GM10266 (cell line): ENCODE measurements around the gene KLF6.

Experiments
- DNase-seq: peaks from one replicate; pipeline ENCODE4 v3.0.0; 2012; ENCODE audit errors: extremely low spot score
- TF ChIP-seq, protein P1 (sequence below): IDR thresholded peaks from 2 replicates; pipeline ENCODE4 v1.5.1; 2012; ENCODE audit warnings: mild to moderate bottlenecking, low read depth; ENCODE audit not compliant: control insufficient read depth, insufficient read depth; ENCODE audit errors: missing control alignments

Gene KLF6

DNA sequence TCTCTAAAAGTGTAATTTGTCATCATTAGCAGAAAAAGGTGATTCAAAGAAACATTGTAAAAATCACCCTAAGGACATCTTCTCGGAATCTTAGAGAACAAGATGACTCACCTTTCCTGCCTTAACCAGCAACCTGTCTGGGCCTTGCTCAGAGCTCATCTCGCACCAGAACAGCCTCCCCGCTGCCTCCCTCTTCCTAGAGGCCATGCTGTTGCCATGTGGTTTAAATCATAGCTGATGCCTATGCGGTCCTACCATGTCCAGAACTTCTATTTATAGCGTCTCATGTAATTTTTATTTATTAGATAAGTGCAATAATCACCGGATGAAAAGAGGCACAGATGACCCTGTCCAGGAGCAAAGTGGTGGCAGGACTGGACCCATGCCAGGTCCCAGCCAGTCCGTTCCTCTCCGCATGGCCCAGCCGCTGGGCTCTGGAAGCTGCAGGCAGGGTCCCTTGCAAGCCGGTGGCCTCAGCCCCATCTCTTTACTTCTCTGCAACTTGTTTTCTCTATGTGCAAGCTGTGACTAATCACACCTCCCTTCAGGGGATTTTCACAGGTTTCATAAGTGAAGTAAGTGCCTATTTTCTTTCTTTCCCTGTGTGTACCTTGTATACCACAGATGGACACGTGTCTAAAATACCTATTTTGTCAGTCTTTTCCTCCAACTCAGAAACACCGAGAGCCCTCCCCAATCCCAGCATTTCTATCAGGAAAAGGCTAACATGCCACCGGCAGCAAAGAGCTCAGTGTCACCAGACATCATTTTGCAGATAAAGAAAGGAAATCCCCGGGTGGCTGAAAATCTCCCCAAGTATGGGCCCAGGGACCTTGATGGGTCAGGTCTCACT, 27.1 kb downstream of the KLF6 start:
- TF ChIP-seq, protein P1, sequence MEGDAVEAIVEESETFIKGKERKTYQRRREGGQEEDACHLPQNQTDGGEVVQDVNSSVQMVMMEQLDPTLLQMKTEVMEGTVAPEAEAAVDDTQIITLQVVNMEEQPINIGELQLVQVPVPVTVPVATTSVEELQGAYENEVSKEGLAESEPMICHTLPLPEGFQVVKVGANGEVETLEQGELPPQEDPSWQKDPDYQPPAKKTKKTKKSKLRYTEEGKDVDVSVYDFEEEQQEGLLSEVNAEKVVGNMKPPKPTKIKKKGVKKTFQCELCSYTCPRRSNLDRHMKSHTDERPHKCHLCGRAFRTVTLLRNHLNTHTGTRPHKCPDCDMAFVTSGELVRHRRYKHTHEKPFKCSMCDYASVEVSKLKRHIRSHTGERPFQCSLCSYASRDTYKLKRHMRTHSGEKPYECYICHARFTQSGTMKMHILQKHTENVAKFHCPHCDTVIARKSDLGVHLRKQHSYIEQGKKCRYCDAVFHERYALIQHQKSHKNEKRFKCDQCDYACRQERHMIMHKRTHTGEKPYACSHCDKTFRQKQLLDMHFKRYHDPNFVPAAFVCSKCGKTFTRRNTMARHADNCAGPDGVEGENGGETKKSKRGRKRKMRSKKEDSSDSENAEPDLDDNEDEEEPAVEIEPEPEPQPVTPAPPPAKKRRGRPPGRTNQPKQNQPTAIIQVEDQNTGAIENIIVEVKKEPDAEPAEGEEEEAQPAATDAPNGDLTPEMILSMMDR = no peak
- DNase-seq = peak; percentile 70

DNA sequence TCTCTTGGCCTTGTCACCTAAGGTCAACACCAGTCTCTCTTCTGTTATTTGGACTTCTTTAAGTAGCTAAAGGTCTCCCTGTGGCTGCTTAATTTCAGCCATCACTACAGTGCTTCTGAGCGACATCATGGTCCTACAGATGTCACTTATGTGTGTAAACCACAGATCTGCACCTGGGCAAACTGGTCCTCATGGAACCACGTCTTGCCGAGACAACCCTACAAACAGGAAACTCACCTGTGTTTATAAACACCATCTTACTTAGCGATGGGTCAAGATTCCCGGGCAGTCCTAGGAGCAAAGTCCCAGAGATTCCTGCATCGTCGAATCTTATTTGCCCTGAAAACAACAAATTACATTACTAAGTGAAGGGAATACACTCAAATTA, 27.8 kb downstream of the KLF6 start:
- DNase-seq = no peak

DNA sequence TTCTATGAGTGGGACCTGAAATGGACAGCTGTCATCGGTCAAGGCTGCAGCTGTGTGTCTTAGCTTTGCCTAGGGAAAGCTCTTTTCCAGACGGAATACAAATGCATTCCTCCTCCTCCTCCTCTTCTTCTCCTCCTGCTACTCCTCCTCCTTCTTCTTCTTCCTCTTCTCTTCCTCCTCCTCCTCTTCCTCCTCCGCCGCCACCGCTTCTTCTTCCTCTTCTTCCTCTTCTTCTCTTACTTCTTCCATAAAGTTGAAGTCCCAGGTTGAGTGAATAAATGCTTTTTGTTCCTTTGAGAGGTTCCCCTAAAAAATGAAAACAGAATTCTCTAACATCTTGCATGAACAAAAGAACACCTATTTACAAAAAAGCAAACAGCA, 28.7 kb downstream of the KLF6 start:
- TF ChIP-seq, protein P1 = no peak
- no peak for DNase-seq

More for the DNA sequence above, 27.8 kb downstream of the KLF6 start:
- TF ChIP-seq, protein P1 = no peak

DNA sequence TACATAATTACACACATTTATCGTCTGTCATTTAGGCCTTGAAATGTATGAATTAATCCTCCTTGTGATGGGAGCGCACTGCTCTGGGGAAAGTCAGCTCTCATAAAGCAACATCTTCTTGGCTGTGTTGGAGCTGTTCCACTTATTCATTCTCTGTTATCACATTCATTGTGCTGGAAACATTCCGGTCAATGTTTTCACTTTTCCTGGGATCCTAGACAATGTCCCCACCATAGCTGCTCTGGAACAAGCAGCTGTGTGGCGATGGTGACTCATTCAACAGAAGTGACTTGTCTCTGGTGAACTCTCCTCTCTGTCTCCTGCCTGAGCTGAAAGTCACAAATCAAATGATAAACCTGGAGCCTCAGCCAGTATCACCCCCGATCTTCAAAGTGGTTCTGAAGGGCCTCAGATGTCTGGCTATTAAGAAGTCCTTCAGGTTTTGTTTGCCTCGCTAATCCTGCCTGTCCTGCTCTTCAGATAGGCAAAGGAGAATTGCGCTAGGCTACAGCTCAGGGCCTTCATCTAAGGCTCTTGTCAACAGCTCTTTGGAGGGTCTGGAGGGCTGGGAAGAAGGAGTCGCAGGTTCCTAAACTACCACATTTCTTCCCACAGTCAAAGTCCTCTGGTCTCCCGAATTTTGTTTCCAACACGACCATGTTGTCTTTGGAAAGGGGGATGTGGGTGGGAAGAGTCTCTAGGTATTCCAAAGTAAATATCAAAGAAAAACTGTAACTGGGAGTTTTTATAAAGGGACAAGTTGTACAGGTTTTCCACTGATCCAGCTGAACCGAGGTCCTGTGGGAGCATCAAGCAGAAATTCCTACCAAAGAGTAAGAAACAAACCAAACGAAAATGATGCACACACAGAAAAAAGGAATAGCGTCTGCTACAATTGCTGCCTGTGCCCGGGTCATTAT, 29.3 kb downstream of the KLF6 start:
- no peak for DNase-seq
- TF ChIP-seq, protein P1 = no peak

DNA sequence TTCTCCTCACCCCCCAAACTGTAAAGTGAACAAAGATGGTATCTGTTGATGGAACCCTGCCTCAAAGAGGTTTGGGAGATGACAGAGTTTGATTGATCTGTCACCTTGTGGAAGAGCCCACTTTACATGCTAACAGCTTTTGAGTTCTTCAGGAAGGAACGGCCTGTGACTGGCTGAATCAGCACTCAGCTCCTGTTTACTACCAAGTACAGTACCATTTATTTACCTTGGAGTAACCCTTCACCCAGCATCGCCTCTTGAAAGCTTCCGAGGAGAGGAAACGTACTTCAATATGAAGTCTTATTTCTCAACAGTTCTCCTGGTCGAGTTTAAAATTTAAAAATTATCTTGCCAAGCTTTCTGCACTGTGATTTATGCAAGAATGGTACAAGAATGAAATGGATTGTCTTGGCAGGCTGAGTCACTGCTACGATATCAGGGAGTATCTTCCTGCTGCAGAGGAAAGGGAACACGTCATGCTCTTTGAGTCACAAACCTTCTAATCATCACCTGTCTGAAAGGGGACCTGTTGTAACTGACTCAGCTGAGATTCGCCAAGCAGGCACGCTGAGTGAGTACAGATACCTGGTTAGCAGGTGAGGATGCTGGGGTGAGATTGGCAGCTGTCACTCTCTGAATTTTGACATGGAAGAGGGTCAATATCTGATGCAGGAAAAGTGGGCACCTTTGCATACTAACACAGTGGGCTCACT, 30.1 kb downstream of the KLF6 start:
- no peak for DNase-seq
- TF ChIP-seq, protein P1 = no peak

DNA sequence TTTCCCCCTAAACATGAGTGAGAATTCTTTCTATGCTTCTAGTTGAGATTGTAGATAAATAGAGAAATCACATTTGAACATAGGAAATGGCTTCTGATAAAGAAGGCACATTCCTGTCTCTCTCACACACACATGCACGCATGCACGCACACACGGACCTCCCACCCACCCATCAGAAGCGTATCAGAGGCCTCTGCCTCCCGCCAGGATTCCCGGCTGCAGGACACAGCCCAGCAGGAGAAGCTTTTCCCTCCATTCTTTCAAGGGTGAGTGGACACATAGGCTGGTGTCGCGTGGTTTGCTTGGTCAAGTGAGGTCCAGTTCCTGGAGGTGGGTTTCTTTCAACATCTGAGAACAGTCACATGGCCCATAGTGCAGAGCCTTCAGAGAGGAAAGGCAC, 34.2 kb downstream of the KLF6 start:
- TF ChIP-seq, protein P1 = no peak
- DNase-seq = no peak
